GM23338 (cell line): ENCODE measurements around the gene ATF7IP. TPM values are rescaled to one million over a fixed set of nuclear protein-coding genes. Genes with fewer than 3 reads are reported as not detected.
"Not testable (repeated sequence)": the region's sequence is repeated elsewhere in the genome, so short reads cannot be mapped to it uniquely, and the experiment has no call there.

Experiments
- ATAC-seq: fragments of 200-7000 bp; cut with Tn5 transposase; 3 replicates; pipeline ENCODE4 v1.9.1; 2020
- DNase-seq: peaks from one replicate; pipeline ENCODE4 v3.0.0-alpha.2; 2015; ENCODE audit warnings: low spot score
- H2AFZ ChIP-seq: fragments of 200-600 bp; sonication (generic); 2 replicates; pipeline ENCODE4 v1.8.0; 2016; ENCODE audit warnings: antibody characterized with exemption, mild to moderate bottlenecking, moderate library complexity
- H3F3A ChIP-seq: fragments of 200-600 bp; sonication (generic); replicated peaks from 2 replicates; pipeline ENCODE4 v1.8.0; 2017; ENCODE audit warnings: antibody characterized with exemption, mixed run types, low read depth
- H3K27ac ChIP-seq: fragments of 200-600 bp; sonication (generic); 2 replicates; pipeline ENCODE4 v1.6.1; 2016; ENCODE audit warnings: low read depth
- H3K27me3 ChIP-seq: fragments of 200-600 bp; sonication (generic); 2 replicates; pipeline ENCODE4 v1.8.0; 2016; ENCODE audit warnings: mild to moderate bottlenecking, mixed run types, moderate library complexity; ENCODE audit not compliant: insufficient read depth
- H3K36me3 ChIP-seq: fragments of 200-600 bp; sonication (generic); 2 replicates; pipeline ENCODE4 v1.8.0; 2016; ENCODE audit warnings: mild to moderate bottlenecking; ENCODE audit not compliant: insufficient read depth
- H3K4me1 ChIP-seq: fragments of 200-600 bp; sonication (generic); 2 replicates; pipeline ENCODE4 v1.8.0; 2016; ENCODE audit warnings: mild to moderate bottlenecking, moderate library complexity; ENCODE audit not compliant: insufficient read depth
- H3K4me2 ChIP-seq: fragments of 200-600 bp; sonication (generic); 2 replicates; pipeline ENCODE4 v1.7.1; 2017; ENCODE audit warnings: mixed run types
- H3K4me3 ChIP-seq: fragments of 200-600 bp; sonication (generic); 2 replicates; pipeline ENCODE4 v1.6.1; 2016; ENCODE audit warnings: mixed run types
- H3K79me2 ChIP-seq: fragments of 200-600 bp; sonication (generic); replicated peaks from 2 replicates; pipeline ENCODE4 v1.8.0; 2017; ENCODE audit warnings: mild to moderate bottlenecking; ENCODE audit not compliant: insufficient read depth
- H3K9me2 ChIP-seq: fragments of 200-600 bp; sonication (generic); 2 replicates; pipeline ENCODE4 v1.8.0; 2017; ENCODE audit not compliant: insufficient read depth
- H4K20me1 ChIP-seq: fragments of 200-600 bp; sonication (generic); replicated peaks from 2 replicates; pipeline ENCODE4 v1.8.0; 2017; ENCODE audit warnings: mild to moderate bottlenecking; ENCODE audit not compliant: insufficient read depth
- H3K27ac Mint-ChIP-seq: 2 replicates; pipeline ENCODE4 v1.8.0; 2020; ENCODE audit warnings: inconsistent platforms, mild to moderate bottlenecking, moderate library complexity, mixed read lengths
- H3K27me3 Mint-ChIP-seq: 3 replicates; pipeline ENCODE4 v1.8.0; 2022; ENCODE audit warnings: low read depth, mild to moderate bottlenecking, moderate library complexity, mixed read lengths, inconsistent platforms; ENCODE audit not compliant: insufficient read depth, poor library complexity
- H3K36me3 Mint-ChIP-seq: 3 replicates; pipeline ENCODE4 v1.8.0; 2021; ENCODE audit warnings: low read depth, mild to moderate bottlenecking, inconsistent platforms, moderate library complexity, mixed read lengths
- H3K4me1 Mint-ChIP-seq: 3 replicates; pipeline ENCODE4 v1.8.0; 2020; ENCODE audit warnings: mild to moderate bottlenecking, inconsistent platforms, mixed read lengths
- H3K4me3 Mint-ChIP-seq: 3 replicates; pipeline ENCODE4 v1.8.0; 2021; ENCODE audit warnings: moderate library complexity, mild to moderate bottlenecking, inconsistent platforms, mixed read lengths
- H3K9me3 Mint-ChIP-seq: 3 replicates; pipeline ENCODE4 v1.8.0; 2020; ENCODE audit warnings: moderate library complexity, mild to moderate bottlenecking, inconsistent platforms, mixed read lengths
- CREB1 ChIP-seq: fragments of 250-450 bp; sonication (Bioruptor Pico); IDR thresholded peaks from 2 replicates; pipeline ENCODE4 v1.5.0; 2020; ENCODE audit warnings: low read depth, mild to moderate bottlenecking, moderate library complexity
- CTCF ChIP-seq, 2 experiments: fragments of 200-600 bp in 1 of 2; sonication (generic) in 1 of 2; conservative IDR thresholded peaks; 2 replicates each; pipeline versions ENCODE4 v1.5.1 to v1.6.1; 2016 to 2017; ENCODE audit warnings: antibody characterized with exemption in 2 of 2, low read depth in 2 of 2, mild to moderate bottlenecking in 2 of 2, moderate library complexity in 1 of 2
- EZH2phosphoT487 ChIP-seq: fragments of 200-600 bp; sonication (generic); IDR thresholded peaks from one replicate; pipeline ENCODE4 v1.8.1; 2018; ENCODE audit warnings: antibody characterized with exemption; ENCODE audit not compliant: unreplicated experiment
- POLR2AphosphoS5 ChIP-seq: IDR thresholded peaks from 2 replicates; pipeline ENCODE4 v1.6.1; 2016; ENCODE audit warnings: antibody characterized with exemption, low read depth
- STAT1 ChIP-seq: IDR thresholded peaks from one replicate; pipeline ENCODE4 v1.6.1; 2016; ENCODE audit warnings: antibody characterized with exemption; ENCODE audit not compliant: unreplicated experiment
- ZNF462 ChIP-seq: fragments of 250-450 bp; sonication (Bioruptor Pico); IDR thresholded peaks from 2 replicates; pipeline ENCODE4 v1.5.0; 2020; ENCODE audit warnings: mild to moderate bottlenecking, moderate library complexity
- polyA plus RNA-seq: library from polyadenylated mRNA; unstranded; fragments of >200 nt; fragmentation: Nextera tagmentation; extraction: Ambion mirVana; gene quantifications from 2 replicates; pipeline ENCODE4 v1.2.1, GENCODE V29; 2016
- total RNA-seq: library from RNA; depleted of rRNA; stranded (reverse); fragments of >200 nt; shearing (Covaris generic); gene quantifications from 2 replicates; pipeline ENCODE4 v1.2.3, GENCODE V29; 2014

ATF7IP gene
- total and polyA plus RNA-seq, 2 experiments from 2014 or later, result 76.4 to 118 TPM

GRCh38 chr12:14317362-14318146, 47.9 kb upstream of the ATF7IP start:
- ATAC-seq, result no peak
- H3K9me2 ChIP-seq, result no peaks in the 10 kb centered on the region
- H3K27me3 ChIP-seq, result no peaks in the 10 kb centered on the region
- TF ChIP-seq STAT1 (no peak), POLR2AphosphoS5 (no peak), EZH2phosphoT487 (no peak), ZNF462 (CRISPR knock-in tag) (no peak), CTCF (conservative IDR thresholded peaks at IDR 0.05; ENCODE audit: low read depth in 2 of 2) (no peak), CREB1 (no peak)
- H3K9me3 Mint-ChIP-seq, result no peaks in the 10 kb centered on the region
- H3K4me2 ChIP-seq, result no peak overlapping the region
- no peaks in the 10 kb centered on the region for H3K27me3 Mint-ChIP-seq
- no peaks in the 10 kb centered on the region for H3K4me1 ChIP-seq
- no peak overlapping the region for H3K27ac Mint-ChIP-seq
- H3K36me3 Mint-ChIP-seq, result no peaks in the 10 kb centered on the region
- no peaks in the 10 kb centered on the region for H3F3A ChIP-seq
- H3K4me3 ChIP-seq, result no peak overlapping the region
- no peaks in the 10 kb centered on the region for H3K36me3 ChIP-seq
- no peak overlapping the region; the same call in 1 of the 2 replicates for H2AFZ ChIP-seq
- no peak overlapping the region for H3K4me3 Mint-ChIP-seq
- no peak for DNase-seq
- H4K20me1 ChIP-seq, result no peaks in the 10 kb centered on the region
- no peaks in the 10 kb centered on the region for H3K79me2 ChIP-seq
- H3K27ac ChIP-seq, result no peak overlapping the region
- no peaks in the 10 kb centered on the region for H3K4me1 Mint-ChIP-seq

- H3K27ac Mint-ChIP-seq, H3K36me3 ChIP-seq, H3K27ac ChIP-seq, H3K4me3 Mint-ChIP-seq, H3K27me3 ChIP-seq, H3K4me3 ChIP-seq, H3K4me1 ChIP-seq, H3K79me2 ChIP-seq, H3K4me1 Mint-ChIP-seq, H2AFZ ChIP-seq, H3K4me2 ChIP-seq, H3K9me2 ChIP-seq, H4K20me1 ChIP-seq, H3K36me3 Mint-ChIP-seq, H3K9me3 Mint-ChIP-seq, H3F3A ChIP-seq, H3K27me3 Mint-ChIP-seq, ATAC-seq, DNase-seq: not testable (repeated sequence)
Measured at GRCh38 chr12:14319704-14320427, 45.6 kb upstream of the ATF7IP start.
